GM23248 (cell line): ENCODE measurements around the gene NINL.

Experiments used
- EZH2 ChIP-seq: fragments of 200-600 bp; sonication (generic); IDR thresholded peaks from 2 replicates; pipeline ENCODE4 v1.6.1; 2018; ENCODE audit warnings: antibody characterized with exemption, mild to moderate bottlenecking; ENCODE audit not compliant: insufficient read depth, poor library complexity, severe bottlenecking
- EZH2phosphoT487 ChIP-seq: fragments of 200-600 bp; sonication (generic); IDR thresholded peaks from 2 replicates; pipeline ENCODE4 v1.6.1; 2018; ENCODE audit warnings: antibody characterized with exemption, moderate library complexity, mild to moderate bottlenecking, low read depth; ENCODE audit not compliant: insufficient read depth

DNA sequence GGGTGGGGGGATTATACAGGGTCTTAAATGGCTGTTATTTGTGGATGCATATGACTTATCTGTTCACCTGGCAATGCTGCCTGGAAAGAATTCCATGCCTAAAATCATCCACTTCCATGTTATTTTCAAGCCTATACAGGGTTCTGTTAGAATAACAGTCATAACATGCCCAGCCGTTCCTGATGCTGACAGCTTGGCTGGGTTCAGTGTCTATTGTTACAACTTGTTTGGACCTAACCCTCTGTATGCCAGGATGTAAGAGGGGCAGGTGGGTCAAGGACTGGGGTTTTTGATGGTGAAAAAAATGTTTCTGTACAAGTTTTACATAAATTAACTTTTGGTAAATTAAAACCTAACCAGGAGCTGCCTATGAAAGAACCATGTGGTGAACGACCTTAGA is 98.0 kb downstream of the NINL start:
- TF ChIP-seq EZH2phosphoT487 (no peak), EZH2 (no peak)
